Measurements from ENCODE around the gene NAAA.

NAAA gene

GRCh38 chr4:75907966-75908365, 32.8 kb downstream of the NAAA start:
- H3K27ac Mint-ChIP-seq: no peak overlapping the region
- no peak for DNase-seq (ENCODE audit: low spot score)
- H3K4me1 Mint-ChIP-seq (ENCODE audit: low read depth): no peaks in the 10 kb centered on the region
- peaks cover 8% of the 10 kb centered on the region for H3K36me3 Mint-ChIP-seq (ENCODE audit: low read depth)
- peaks cover 7% of the 10 kb centered on the region for H3K9me3 Mint-ChIP-seq
- H3K27me3 Mint-ChIP-seq (ENCODE audit: low read depth): no peaks in the 10 kb centered on the region
- no peak overlapping the region for H3K4me3 Mint-ChIP-seq

DNA sequence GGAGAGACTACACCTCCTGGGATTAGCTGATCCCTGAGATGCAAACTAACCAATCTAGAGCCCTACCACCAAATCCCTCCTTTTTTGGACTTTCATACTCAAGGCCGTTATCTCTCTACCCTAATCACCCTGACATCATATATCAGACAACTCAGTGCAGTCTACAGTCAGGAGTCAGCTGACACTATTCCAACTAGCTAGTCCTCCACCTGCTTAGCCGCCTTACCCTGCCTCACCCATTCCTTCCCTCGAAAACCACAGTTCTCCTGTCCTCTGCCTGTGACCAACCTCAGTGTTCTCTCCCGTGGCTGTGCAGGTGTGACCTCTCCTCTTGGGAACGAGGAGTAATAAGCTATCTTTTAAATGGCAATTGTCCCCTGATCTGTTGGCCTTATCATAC, 36.7 kb downstream of the NAAA start:
- Mint-ChIP-seq H3K27me3 (ENCODE audit: low read depth) (peaks cover 21% of the 10 kb centered on the region), H3K27ac (no peak overlapping the region), H3K9me3 (no peaks in the 10 kb centered on the region), H3K4me1 (ENCODE audit: low read depth) (no peaks in the 10 kb centered on the region), H3K4me3 (no peak overlapping the region), H3K36me3 (ENCODE audit: low read depth) (no peaks in the 10 kb centered on the region)
- DNase-seq (ENCODE audit: low spot score): no peak

DNA sequence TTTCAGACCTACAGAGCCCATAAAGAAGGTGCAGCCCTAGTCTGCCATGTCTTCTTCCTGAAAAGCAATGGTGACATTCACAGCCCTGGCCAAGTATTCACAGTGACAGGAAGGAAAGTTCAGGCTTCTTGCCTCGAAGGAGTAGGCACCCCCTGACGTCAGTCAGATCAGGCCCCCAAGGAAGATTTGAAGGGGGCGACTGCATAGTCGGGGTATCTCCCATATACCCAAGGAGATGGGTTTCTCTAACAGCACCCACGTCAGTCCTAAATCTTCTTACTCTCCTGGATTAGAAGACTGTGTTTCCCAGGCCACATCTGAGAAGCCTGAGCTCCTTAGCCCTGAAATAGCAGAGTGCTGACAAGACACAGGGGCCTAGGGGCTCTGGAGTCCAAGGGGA, 38.5 kb downstream of the NAAA start, which contains the start of gene PPEF2:
Gene PPEF2, minus strand, starts transcription at position 101 of the 400 bp plus-strand sequence. CDS start 6,127 bp downstream, outside the sequence.
- Mint-ChIP-seq H3K27me3 (ENCODE audit: low read depth) (peaks cover 23% of the 10 kb centered on the region), H3K4me1 (ENCODE audit: low read depth) (no peaks in the 10 kb centered on the region), H3K36me3 (ENCODE audit: low read depth) (no peaks in the 10 kb centered on the region), H3K9me3 (no peaks in the 10 kb centered on the region), H3K27ac (no peak within 1 kb of the TSS), H3K4me3 (no peak within 1 kb of the TSS)
- no peak for DNase-seq (ENCODE audit: low spot score)

DNA sequence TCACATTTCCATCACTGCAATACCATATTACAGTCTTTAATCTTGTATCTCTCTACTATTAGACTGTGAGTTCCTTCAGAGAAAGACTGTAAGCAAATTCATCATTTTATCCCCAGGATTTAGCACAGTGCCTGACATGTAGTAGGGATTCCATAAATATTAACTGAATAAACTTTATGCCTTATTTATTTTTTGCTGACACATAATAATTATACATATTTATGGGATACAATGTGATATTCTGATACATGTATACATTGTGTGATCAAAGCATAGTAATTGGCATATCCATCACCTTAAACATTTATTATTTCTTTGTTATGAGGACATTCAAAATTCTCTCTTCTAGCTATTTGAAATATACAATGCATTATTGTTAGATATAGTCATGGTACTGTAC, 42.3 kb downstream of the NAAA start:
- H3K27me3 Mint-ChIP-seq (ENCODE audit: low read depth): peaks cover 23% of the 10 kb centered on the region
- no peak overlapping the region for H3K27ac Mint-ChIP-seq
- no peak overlapping the region for H3K4me3 Mint-ChIP-seq
- H3K9me3 Mint-ChIP-seq: no peaks in the 10 kb centered on the region
- no peaks in the 10 kb centered on the region for H3K36me3 Mint-ChIP-seq (ENCODE audit: low read depth)
- DNase-seq (ENCODE audit: low spot score): no peak
- no peaks in the 10 kb centered on the region for H3K4me1 Mint-ChIP-seq (ENCODE audit: low read depth)

DNA sequence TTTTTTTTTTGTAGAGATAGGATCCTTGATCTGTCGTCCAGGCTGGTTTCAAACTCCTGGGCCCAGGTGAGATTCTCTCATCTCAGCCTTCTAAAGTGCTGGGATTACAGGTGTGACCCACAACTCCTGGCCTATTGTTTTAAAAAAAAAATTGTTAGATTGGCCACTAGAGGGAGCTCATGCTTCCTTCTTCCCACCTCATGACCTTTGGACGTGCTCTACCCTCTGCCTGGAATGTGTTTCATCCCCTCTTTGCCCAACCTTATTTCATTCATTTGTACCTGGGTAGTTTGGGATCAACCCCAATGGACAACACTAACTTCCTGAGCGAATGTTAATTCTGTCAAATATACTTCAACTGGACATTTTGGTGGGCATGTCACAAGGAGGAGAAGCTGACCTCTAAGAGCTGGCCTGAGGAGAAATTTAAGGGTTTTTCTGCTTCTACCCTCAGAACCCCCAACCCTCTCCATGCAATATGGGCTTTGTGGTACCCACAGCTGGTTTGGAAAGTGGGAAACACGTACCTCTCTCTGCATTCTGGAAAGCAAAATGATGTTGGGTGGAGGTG, 45.0 kb downstream of the NAAA start:
- Mint-ChIP-seq H3K4me1 (ENCODE audit: low read depth) (no peaks in the 10 kb centered on the region), H3K4me3 (no peak overlapping the region), H3K27ac (no peak overlapping the region), H3K27me3 (ENCODE audit: low read depth) (peaks cover 12% of the 10 kb centered on the region), H3K9me3 (no peaks in the 10 kb centered on the region), H3K36me3 (ENCODE audit: low read depth) (no peaks in the 10 kb centered on the region)
- DNase-seq (ENCODE audit: low spot score): no peak

DNA sequence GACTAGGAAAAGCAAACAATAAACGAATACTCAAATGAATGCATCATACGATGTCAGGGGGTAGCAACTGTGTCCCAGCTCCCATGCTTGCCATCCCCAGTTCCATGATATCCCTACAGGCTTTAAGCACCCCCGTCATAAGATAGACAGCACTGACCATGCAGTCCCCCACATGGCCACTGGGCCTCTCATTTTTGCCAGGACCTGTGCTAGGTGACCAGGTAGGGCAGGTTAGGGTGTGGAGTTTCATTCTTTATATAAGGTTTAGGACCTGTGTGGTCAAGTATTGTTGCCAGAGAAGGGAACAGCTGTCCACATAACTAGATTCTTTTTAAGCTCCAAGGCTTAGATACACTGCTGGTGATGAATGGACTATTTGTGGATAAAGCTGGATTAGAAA, 48.3 kb downstream of the NAAA start:
- H3K4me1 Mint-ChIP-seq (ENCODE audit: low read depth): no peaks in the 10 kb centered on the region
- no peak overlapping the region for H3K27ac Mint-ChIP-seq
- DNase-seq (ENCODE audit: low spot score): no peak
- no peaks in the 10 kb centered on the region for H3K9me3 Mint-ChIP-seq
- H3K27me3 Mint-ChIP-seq (ENCODE audit: low read depth): peaks cover 5% of the 10 kb centered on the region
- no peak overlapping the region for H3K4me3 Mint-ChIP-seq
- no peaks in the 10 kb centered on the region for H3K36me3 Mint-ChIP-seq (ENCODE audit: low read depth)

- Mint-ChIP-seq H3K4me1 (ENCODE audit: low read depth) (no peaks in the 10 kb centered on the region), H3K27me3 (ENCODE audit: low read depth) (peaks cover 5% of the 10 kb centered on the region), H3K27ac (no peak overlapping the region), H3K9me3 (no peaks in the 10 kb centered on the region), H3K4me3 (no peak overlapping the region), H3K36me3 (ENCODE audit: low read depth) (no peaks in the 10 kb centered on the region)
- no peak for DNase-seq (ENCODE audit: low spot score)
Observed at GRCh38 chr4:75891611-75892010, 49.2 kb downstream of the NAAA start.

GRCh38 chr4:75889537-75890199, 51.1 kb downstream of the NAAA start:
- Mint-ChIP-seq H3K4me3 (no peak overlapping the region), H3K9me3 (no peaks in the 10 kb centered on the region), H3K27me3 (ENCODE audit: low read depth) (peaks cover 5% of the 10 kb centered on the region), H3K27ac (no peak overlapping the region), H3K36me3 (ENCODE audit: low read depth) (no peaks in the 10 kb centered on the region), H3K4me1 (ENCODE audit: low read depth) (no peaks in the 10 kb centered on the region)
- DNase-seq (ENCODE audit: low spot score): no peak

- H3K27me3 Mint-ChIP-seq (ENCODE audit: low read depth): peaks cover 5% of the 10 kb centered on the region
- no peaks in the 10 kb centered on the region for H3K36me3 Mint-ChIP-seq (ENCODE audit: low read depth)
- DNase-seq (ENCODE audit: low spot score): no peak
- H3K4me3 Mint-ChIP-seq: no peak overlapping the region
- no peak overlapping the region for H3K27ac Mint-ChIP-seq
- H3K4me1 Mint-ChIP-seq (ENCODE audit: low read depth): no peaks in the 10 kb centered on the region
- H3K9me3 Mint-ChIP-seq: no peaks in the 10 kb centered on the region
Observed at GRCh38 chr4:75886104-75886503, 54.7 kb downstream of the NAAA start.

GRCh38 chr4:75881476-75881875, 59.3 kb downstream of the NAAA start:
- Mint-ChIP-seq H3K9me3 (no peaks in the 10 kb centered on the region), H3K36me3 (ENCODE audit: low read depth) (no peaks in the 10 kb centered on the region), H3K4me1 (ENCODE audit: low read depth) (no peaks in the 10 kb centered on the region), H3K27ac (no peak overlapping the region), H3K27me3 (ENCODE audit: low read depth) (no peaks in the 10 kb centered on the region), H3K4me3 (no peak overlapping the region)
- no peak for DNase-seq (ENCODE audit: low spot score)

DNA sequence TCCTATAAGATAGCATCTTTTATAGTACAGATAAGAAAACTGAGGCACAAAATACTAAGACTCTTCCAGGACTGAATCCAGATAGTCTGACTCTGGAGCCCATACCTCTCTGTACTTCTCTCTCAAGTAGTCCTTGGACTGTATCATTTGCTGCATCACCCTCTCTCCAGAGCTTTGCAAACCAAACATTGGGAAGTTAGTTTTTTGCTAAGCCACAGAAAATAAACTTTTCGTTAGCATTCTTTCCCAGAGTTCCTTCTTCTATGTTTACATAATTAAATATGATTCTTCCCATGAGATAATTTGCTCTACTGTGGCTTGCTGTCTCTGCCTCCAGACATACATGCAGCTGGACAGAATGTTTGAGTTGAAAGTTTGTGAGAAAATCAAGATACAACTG, 60.5 kb downstream of the NAAA start:
- Mint-ChIP-seq H3K27ac (no peak overlapping the region), H3K36me3 (ENCODE audit: low read depth) (no peaks in the 10 kb centered on the region), H3K4me1 (ENCODE audit: low read depth) (no peaks in the 10 kb centered on the region), H3K27me3 (ENCODE audit: low read depth) (no peaks in the 10 kb centered on the region), H3K4me3 (no peak overlapping the region), H3K9me3 (no peaks in the 10 kb centered on the region)
- no peak for DNase-seq (ENCODE audit: low spot score)

GRCh38 chr4:75878246-75878756, 62.5 kb downstream of the NAAA start:
- Mint-ChIP-seq H3K27ac (no peak overlapping the region), H3K27me3 (ENCODE audit: low read depth) (no peaks in the 10 kb centered on the region)

GRCh38 chr4:75876218-75876617, 64.6 kb downstream of the NAAA start:
- Mint-ChIP-seq H3K27ac (no peak overlapping the region), H3K4me3 (no peak overlapping the region), H3K27me3 (ENCODE audit: low read depth) (peaks cover 7% of the 10 kb centered on the region), H3K36me3 (ENCODE audit: low read depth) (no peaks in the 10 kb centered on the region), H3K9me3 (no peaks in the 10 kb centered on the region), H3K4me1 (ENCODE audit: low read depth) (no peaks in the 10 kb centered on the region)
- DNase-seq (ENCODE audit: low spot score): no peak

More at GRCh38 chr4:75878246-75878756, 62.5 kb downstream of the NAAA start:
- Mint-ChIP-seq H3K4me3 (no peak overlapping the region), H3K4me1 (ENCODE audit: low read depth) (no peaks in the 10 kb centered on the region), H3K9me3 (no peaks in the 10 kb centered on the region), H3K36me3 (ENCODE audit: low read depth) (no peaks in the 10 kb centered on the region)
- DNase-seq (ENCODE audit: low spot score): no peak

DNA sequence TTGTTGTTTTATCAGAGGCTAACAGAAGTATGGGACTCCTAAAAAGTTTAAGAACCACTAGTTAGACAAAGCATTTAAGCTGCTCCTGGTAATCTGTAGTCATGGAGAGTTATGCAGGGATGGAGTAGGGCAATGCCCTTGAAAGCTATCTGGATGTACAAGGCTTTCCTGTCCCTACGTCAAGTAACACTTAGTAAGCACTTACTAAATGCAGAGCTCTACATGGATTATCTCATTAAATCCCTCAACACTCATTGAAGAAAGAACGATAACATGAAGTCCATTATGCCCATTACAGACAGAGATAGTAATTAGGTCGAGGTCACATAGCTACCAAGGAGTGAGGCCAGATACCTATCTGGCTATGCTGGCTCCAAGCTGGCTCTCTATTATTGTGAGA, 71.7 kb downstream of the NAAA start:
- Mint-ChIP-seq H3K9me3 (no peaks in the 10 kb centered on the region), H3K27me3 (ENCODE audit: low read depth) (peaks cover 12% of the 10 kb centered on the region), H3K36me3 (ENCODE audit: low read depth) (no peaks in the 10 kb centered on the region), H3K4me3 (no peak overlapping the region), H3K27ac (no peak overlapping the region), H3K4me1 (ENCODE audit: low read depth) (no peaks in the 10 kb centered on the region)
- no peak for DNase-seq (ENCODE audit: low spot score)

GRCh38 chr4:75867130-75867529, 73.7 kb downstream of the NAAA start:
- Mint-ChIP-seq H3K9me3 (no peaks in the 10 kb centered on the region), H3K27me3 (ENCODE audit: low read depth) (peaks cover 7% of the 10 kb centered on the region), H3K4me3 (no peak overlapping the region), H3K4me1 (ENCODE audit: low read depth) (no peaks in the 10 kb centered on the region), H3K27ac (no peak overlapping the region), H3K36me3 (ENCODE audit: low read depth) (no peaks in the 10 kb centered on the region)
- DNase-seq (ENCODE audit: low spot score): no peak
